ENCODE data around the gene CASP10. TPM values are rescaled to one million over a fixed set of nuclear protein-coding genes. Genes with fewer than 3 reads are reported as not detected.

The CASP10 gene
- total and polyA plus RNA-seq, 2 of the 8 experiments (the other 6 are each of a cell fraction or from before 2014, with no cell fraction given), result 2.3 to 4.0 TPM

DNA sequence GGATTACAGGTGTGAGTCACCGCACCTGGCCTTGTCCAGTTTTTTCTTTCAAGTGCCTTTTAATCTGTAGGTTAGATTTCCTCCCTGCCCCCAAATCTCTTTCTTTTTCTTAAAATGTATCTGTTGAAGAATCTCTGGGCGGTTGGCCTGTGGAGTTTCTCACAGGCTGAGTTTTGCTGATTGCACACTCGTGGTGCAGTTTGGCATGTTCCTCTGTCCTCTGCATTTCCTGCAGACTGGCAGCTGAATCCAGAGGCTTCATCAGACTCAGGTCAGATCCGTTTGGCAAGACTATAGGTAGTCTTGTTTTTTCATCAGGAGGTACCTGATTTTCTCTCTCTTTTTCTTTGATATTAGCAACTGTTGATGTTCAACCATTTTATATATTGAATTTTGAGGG is 5.5 kb downstream of the CASP10 start (continued):
- TF ChIP-seq, protein P1, sequence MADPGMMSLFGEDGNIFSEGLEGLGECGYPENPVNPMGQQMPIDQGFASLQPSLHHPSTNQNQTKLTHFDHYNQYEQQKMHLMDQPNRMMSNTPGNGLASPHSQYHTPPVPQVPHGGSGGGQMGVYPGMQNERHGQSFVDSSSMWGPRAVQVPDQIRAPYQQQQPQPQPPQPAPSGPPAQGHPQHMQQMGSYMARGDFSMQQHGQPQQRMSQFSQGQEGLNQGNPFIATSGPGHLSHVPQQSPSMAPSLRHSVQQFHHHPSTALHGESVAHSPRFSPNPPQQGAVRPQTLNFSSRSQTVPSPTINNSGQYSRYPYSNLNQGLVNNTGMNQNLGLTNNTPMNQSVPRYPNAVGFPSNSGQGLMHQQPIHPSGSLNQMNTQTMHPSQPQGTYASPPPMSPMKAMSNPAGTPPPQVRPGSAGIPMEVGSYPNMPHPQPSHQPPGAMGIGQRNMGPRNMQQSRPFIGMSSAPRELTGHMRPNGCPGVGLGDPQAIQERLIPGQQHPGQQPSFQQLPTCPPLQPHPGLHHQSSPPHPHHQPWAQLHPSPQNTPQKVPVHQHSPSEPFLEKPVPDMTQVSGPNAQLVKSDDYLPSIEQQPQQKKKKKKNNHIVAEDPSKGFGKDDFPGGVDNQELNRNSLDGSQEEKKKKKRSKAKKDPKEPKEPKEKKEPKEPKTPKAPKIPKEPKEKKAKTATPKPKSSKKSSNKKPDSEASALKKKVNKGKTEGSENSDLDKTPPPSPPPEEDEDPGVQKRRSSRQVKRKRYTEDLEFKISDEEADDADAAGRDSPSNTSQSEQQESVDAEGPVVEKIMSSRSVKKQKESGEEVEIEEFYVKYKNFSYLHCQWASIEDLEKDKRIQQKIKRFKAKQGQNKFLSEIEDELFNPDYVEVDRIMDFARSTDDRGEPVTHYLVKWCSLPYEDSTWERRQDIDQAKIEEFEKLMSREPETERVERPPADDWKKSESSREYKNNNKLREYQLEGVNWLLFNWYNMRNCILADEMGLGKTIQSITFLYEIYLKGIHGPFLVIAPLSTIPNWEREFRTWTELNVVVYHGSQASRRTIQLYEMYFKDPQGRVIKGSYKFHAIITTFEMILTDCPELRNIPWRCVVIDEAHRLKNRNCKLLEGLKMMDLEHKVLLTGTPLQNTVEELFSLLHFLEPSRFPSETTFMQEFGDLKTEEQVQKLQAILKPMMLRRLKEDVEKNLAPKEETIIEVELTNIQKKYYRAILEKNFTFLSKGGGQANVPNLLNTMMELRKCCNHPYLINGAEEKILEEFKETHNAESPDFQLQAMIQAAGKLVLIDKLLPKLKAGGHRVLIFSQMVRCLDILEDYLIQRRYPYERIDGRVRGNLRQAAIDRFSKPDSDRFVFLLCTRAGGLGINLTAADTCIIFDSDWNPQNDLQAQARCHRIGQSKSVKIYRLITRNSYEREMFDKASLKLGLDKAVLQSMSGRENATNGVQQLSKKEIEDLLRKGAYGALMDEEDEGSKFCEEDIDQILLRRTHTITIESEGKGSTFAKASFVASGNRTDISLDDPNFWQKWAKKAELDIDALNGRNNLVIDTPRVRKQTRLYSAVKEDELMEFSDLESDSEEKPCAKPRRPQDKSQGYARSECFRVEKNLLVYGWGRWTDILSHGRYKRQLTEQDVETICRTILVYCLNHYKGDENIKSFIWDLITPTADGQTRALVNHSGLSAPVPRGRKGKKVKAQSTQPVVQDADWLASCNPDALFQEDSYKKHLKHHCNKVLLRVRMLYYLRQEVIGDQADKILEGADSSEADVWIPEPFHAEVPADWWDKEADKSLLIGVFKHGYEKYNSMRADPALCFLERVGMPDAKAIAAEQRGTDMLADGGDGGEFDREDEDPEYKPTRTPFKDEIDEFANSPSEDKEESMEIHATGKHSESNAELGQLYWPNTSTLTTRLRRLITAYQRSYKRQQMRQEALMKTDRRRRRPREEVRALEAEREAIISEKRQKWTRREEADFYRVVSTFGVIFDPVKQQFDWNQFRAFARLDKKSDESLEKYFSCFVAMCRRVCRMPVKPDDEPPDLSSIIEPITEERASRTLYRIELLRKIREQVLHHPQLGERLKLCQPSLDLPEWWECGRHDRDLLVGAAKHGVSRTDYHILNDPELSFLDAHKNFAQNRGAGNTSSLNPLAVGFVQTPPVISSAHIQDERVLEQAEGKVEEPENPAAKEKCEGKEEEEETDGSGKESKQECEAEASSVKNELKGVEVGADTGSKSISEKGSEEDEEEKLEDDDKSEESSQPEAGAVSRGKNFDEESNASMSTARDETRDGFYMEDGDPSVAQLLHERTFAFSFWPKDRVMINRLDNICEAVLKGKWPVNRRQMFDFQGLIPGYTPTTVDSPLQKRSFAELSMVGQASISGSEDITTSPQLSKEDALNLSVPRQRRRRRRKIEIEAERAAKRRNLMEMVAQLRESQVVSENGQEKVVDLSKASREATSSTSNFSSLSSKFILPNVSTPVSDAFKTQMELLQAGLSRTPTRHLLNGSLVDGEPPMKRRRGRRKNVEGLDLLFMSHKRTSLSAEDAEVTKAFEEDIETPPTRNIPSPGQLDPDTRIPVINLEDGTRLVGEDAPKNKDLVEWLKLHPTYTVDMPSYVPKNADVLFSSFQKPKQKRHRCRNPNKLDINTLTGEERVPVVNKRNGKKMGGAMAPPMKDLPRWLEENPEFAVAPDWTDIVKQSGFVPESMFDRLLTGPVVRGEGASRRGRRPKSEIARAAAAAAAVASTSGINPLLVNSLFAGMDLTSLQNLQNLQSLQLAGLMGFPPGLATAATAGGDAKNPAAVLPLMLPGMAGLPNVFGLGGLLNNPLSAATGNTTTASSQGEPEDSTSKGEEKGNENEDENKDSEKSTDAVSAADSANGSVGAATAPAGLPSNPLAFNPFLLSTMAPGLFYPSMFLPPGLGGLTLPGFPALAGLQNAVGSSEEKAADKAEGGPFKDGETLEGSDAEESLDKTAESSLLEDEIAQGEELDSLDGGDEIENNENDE (IDR thresholded peaks at IDR 0.05; ENCODE audit: insufficient replicate concordance, low read length), result no peak
- no peak for TF ChIP-seq CBX8 (IDR thresholded peaks at IDR 0.05; ENCODE audit: borderline replicate concordance, low read depth, low read length)
- TF ChIP-seq HDAC2 (IDR thresholded peaks at IDR 0.05; ENCODE audit: borderline replicate concordance in 1 of 2, low read depth in 2 of 2, low read length in 2 of 2), result no peak

All from H1 (cell line).